ENCODE measurements around the gene SOX6.
A peak's percentile ranks its signal among the peaks of the same experiment; 100 is the strongest.

Gene SOX6

DNA sequence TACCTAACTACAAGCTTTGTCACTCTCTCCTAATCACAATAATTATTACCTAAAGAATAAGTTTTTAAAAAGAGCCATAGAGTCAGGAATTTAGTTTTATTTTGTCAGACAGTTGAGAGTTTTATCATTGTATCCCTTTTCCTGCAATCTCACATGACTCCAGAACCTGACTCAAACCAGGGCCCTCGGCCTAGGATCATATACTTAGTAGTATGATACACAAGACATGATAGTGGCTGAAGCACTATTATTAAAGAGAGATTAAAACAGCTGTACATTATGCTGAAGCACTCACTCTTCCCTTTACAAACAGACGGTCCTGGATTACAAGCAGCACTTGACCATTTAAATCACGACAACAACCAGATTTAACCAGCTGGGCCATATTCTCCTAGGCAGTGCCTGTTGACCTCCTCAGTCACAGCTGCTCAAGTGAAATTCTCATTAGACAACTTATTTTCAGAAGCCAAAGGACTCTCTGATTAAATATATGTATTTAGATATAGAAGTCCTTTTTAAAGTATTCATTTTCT is 44.0 kb downstream of the SOX6 start:
- DNase-seq = no peak

DNA sequence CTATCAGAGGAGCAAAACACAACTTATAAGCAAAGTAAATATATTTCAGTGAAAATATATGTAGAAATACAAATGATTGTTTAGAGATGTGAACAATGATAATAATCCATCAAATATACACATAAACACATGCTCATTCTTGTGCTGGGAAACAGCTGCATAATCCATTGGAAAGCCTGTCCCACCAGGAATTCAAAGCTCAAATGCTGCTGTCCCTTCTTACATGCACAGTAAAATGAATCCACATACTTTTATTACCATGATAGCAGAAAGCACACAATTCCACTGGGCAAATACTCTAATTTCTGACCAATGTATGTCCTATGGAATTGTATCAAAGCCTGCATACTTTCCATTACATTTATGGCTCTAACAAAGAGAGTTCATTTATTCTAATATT is 44.5 kb downstream of the SOX6 start:
- DNase-seq = no peak

DNA sequence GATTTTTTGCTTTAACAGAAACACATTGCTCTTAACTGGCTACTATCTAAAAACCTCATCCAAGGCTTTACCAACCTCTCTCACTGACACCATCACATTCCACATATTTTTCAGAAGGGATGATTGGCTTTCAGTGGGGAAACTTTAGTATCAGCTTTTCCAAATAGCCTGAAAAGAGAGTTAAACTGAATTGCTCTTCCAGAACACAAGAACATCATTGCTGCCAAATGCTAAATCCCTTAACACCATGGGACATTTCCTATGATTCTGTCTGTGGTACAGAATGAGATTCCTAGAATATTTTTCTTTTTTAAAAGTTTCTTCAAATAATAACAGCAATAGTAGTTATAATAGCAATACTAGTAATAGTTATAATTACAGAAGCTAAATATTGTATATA is 45.4 kb downstream of the SOX6 start:
- peak; percentile 16 for DNase-seq

DNA sequence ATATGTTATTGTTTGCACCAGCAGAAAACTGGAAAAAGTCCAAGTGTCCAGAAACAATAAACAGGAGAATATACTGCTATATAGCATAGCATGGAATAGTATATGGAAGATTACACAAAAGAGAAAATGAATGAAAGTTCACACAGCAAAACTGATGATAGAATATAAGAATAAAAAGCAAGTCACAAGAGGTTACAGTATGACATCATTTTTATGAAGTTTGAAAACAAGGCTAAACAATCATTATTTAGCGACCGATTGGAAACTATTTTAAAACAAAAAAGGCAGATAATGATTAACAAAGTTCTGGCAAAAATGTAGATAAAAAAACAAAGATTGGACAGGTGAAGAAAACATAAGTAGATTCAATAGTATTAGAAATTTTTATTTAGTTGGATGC is 47.1 kb downstream of the SOX6 start:
- DNase-seq = no peak

DNA sequence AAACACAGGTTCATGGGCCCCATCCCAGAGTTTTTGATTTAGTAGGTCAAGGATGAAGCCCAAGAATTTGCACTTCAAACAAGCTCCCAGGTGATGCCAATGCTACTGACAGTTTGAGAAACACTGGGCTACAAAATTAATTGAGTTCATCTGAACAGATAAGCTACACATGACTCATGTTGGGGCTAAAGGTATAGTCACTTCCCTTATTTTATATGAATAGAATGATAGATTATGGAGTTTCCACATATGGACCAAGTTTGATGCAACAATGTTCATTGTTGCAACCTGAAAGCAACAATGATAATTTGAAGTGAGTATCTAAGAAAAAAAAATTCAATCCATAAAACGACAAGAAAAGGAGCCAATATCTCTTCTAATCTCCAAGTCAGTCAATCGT is 54.9 kb downstream of the SOX6 start:
- DNase-seq = no peak

DNA sequence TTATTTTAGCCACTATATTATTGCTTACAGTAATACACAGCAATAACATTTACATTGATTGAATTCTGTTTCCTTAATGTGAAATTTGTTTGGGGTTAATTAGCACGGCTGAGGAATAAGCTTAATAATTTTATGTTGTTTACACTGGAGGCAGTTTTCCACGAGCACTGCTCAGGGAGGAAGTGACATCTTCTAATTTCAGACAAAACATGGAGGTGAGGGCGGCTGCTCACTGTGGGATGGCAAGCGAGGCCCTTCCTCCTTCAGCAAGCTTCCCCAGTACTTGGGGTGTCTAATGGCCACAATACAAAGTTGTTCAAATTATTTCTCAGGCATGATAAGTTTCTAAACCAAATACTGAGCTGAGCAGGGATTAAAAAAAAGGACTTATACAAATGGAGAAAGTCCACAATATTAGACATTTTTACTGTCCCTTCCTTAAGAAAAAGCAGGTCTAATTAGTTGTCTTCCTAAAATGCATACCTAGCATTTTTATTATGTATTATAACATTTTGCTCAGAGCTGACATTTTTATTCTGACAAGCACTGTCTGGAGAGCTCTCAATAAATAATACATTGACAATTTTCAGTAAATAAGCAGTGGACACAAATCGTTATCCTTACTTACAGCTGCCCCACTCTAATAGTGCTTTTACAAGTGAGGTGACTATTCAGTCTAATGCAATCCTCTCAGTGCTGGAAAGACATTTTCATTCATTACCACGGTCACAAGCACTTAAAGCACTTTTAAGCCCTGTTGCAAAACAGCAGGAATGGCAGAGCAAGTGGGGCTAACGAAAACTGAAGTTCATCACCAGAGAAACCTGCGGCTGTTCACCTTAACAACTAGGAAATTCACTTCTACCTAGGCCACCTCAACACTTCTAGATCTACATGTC is 56.2 kb downstream of the SOX6 start:
- DNase-seq = no peak

DNA sequence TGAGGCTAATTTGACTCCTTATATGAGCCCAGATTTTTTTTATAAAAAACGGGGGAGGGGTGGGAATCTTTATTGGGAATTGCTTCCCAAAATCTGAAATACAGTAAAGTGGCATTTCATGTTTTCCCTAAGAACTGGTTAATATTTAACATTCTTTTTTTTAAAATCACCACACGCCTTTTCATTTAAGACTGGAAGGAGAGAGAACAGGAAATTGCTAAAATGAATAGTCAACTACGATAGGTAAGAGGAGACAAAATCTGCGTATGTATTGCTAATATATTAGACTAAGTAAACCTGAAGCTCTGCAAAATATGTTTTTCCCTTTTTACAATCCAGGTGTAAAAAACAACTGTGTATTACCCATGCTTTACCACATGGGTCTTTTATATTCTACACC is 57.0 kb downstream of the SOX6 start:
- DNase-seq = no peak

DNA sequence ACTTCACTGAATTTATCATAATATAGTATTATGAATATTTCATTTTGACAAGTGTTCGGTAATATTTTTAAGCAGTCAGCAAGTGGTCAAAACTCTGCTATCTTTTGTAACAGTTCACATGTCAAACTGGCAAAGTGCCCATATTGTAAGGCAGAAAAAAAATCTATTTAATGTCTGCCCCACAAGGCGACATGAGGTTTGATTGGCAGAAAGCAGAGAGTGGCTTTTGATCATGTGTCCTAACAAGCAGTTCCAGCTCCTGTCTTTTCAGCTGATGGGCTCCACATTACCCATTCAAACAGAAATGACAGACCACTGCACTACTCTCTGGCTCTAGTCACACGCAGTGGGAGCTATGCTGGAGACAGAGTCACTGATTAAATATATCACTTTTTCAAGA is 59.0 kb downstream of the SOX6 start:
- no peak for DNase-seq

DNA sequence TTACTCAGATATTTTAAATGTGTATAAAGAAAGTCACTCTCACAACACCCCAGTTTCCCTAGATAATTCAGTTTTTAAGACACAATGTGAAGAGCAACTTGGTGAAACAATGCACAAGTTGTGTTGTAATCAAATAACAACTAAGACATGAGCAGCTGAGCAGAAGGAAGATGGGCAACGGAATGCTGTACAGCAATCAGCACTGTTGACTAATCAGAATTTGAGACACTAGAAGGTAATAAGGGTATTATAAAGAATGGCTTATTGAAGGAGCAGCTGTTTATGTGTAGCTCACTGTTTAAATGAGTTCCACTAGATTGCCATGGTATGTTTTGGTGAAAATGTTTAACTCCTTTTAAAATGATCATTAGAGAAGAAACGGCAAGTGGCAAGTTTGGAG is 60.1 kb downstream of the SOX6 start:
- no peak for DNase-seq

DNA sequence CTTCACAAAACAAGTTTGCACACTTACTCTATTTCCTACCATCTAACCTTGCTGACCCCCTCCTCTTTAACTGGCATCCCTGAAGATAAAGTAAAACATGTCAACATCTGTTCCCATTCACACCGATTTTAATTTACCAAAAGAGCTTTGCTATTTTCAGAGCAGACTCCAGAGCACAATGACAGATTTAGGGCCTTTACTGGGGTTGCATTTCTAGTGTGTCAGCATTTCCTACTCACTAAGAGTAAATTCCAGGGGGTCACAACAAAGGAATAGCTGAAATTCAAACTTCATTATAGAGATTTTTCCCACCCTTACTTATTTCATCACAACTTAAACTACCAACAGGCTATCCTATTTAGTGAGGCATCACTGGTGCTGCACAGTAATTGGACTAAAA is 60.8 kb downstream of the SOX6 start:
- peak; percentile 2 for DNase-seq

DNA sequence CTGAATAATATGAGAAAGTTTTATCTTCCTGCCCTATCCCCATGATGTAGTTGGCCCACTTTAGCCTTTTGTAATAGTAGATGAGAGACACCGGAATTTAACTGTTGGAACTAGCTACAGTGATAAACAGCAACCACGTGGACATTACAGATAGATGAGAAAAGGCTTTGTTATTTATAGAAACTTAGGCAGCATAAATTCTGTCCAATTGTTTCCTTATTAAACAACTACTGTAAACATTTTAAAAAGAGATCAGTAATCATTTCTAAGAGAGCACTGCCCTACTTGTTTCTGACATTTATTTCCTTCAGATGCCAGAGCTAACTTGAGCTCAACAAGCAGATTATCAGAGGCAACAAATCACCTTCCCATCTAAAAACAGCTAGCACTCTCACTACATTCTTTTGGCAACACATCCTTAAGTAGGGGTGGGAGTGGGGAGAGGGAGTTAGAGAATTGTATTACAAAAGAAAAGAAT is 63.1 kb downstream of the SOX6 start:
- peak; percentile 34 for DNase-seq

DNA sequence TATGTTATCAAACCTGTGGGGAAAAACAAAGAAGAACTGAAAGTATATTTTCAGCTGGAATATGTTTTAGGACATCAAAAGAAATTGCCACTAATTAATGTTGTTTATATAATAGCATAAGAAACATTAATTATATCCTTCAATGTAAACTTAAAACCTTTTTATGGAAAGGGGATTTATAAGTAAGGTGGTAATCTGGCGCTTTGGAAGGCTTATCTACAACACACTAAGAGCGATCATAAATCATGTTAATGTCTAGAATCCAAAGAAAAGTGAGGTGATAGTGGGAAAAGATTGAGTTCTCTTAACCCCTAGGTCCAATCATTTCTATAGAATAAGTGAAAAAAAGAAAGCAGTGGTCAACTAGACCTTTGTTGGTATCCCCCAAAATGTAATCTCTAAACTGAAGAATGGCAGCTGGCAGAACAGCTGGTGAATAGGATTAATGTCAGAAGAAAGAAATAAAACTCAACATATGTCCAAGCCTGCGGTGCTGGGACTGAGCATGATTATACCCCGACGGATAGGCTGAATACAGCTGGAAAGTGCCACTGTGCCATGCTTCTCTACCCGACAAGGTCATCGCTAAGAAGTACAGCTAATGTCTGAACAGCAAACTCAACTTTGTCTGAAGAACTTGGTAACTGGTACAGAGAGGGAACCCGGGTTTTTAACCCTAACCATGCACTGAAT is 64.0 kb downstream of the SOX6 start:
- DNase-seq = no peak

DNA sequence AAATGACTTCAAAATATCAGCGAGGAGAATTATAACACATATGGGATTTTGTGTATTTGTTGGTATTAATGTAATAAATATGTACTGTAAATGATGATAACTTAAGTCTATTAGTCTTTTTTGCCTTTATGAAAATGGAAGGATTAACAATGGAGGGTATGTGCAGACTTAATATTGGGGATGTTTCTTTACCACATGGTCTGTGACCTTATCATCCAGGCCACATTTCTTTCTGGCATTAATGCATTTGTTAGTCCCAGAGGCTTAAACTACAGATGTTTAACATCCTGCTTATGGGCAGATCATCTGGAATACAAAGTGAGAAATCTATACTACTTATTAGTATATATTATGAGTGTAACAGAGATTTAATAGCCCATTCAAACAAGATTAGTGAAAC is 64.6 kb downstream of the SOX6 start:
- DNase-seq = no peak

DNA sequence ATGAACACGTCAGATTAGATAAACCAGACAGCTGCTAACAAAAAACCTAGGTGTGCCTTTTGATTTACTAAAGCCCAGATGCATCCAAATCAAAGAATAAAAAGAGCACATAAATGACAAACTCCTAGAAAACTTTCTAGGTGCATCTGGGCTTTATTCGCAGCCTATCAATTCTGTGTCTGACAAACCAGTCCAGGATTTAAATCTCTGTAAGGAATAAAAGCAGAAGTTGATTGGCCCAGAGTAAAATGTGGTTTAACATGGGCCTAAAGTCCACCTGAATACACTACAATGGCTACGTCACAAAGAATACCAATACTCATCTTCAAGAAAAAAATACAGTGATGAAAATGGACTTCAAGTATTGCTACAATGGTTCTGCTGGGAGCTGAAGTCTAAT is 66.8 kb downstream of the SOX6 start:
- DNase-seq = no peak

DNA sequence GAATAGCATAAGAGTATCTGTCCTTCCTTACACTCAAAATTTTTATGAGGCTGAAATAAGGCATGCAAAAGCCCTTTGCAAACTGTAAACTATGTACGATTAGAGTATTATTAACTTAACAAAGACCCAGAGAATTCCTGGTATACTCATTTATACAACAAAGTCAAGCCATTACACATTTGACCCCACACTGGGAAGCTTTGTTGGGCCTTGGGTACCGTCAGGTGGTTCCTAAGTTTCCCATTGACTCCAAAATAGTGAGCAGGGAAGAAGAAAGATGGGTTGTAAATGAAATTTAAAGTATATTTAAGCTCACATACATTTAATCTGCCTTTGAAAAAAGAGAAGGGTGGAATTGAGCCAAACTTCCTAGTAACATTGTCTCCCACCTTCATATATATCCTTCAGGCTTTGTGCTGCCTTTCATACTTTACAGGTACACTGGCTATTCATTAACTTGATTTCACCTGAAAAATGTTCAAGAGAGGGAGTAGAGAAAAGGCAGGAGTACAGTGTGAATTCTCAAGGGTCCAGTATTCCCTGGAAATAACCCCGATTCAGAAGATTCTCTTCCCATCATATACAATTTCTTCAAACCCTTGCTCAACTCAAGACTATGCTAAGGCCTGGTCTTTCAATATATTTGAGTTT is 68.6 kb downstream of the SOX6 start:
- DNase-seq = no peak

DNA sequence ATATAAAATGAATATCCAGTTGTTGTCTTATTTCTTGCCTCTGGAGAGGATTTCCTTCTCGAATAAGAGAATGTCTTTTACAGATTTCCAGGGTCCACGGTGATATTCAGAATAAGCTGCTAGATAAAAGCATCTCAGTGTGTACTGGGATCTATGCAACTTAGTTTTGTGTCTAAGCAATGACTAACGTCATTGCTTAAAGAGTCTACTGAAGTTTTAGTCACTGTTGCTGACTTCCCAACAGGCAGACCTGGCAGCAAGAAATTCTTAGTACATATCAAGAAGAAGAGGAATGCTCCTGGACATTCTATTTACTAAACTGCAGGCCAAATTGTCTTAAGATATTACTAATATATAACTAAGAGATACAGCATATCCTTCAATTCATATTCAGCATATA is 70.3 kb downstream of the SOX6 start:
- DNase-seq = no peak

DNA sequence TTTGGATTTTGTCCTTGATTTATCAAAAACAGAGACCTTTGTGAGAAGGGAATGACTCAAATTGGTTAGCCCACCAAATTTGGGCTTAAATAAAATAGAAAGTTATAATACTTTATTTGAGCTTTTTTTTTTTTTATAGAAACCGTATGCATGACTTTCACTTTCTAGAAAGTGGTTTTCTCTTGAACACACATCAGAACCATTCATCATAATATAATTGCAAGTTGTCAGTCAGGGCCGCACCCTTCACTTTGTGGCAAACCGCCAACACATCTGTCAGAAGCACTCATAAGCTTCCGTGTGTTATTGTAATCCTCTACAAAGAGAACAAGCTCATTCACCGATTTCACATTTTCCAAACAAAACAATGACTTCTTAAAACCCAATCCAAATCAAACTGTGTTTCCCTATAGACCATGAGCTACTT is 76.1 kb downstream of the SOX6 start:
- DNase-seq = peak; percentile 7

DNA sequence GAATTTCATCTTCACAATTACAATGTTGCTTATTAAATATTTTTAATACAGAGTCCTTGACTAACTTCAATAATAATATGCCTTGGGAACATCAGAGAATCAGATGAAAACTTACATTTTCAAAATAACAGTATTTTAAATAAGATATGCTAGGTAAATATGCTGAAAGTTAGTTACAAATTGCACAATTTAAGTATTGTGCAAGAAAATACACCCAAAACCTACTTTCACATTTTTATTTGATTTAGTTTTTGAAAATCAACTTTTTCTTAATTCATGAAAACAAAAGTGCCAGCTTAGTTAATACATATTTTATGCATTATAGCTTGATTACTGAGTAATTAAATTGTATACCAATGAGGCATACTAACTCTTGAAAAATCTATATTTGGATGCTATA is 76.8 kb downstream of the SOX6 start:
- DNase-seq = no peak

DNA sequence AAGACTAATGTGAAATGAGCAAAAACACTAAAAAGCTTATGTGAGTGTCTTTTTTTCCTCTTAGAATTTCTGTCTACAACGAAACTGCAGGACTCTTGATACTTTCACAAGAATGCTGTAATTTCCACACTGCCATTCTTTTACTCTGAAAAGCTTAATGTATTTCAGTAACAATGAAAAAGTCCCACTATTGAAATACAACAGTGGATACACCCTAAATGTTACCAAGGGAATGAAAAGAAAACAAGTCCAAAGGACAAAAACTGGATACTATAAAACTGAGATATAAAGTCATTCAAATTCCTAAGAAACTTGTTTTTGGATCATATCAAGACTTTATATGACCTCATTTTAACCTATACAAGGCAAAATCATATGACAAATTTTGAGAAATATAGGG is 77.4 kb downstream of the SOX6 start:
- DNase-seq = no peak

DNA sequence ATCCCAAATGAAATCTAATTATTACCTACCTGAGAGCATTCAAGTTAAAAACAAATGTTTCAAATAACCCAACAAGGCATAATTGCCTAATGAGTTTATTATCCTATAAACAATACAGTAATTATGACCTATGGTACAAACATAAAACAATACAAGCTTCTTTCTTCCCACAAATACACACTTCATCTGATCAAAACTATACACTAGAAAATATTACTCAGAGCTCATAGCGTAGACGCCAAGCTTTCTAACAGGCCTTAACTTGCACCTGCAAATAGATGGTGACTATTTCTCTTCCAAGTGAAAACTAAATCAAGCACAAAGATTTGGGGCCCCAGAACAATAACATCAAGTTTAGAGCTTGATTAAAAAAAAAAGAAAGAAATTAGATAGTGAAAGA is 78.1 kb downstream of the SOX6 start:
- no peak for DNase-seq

DNA sequence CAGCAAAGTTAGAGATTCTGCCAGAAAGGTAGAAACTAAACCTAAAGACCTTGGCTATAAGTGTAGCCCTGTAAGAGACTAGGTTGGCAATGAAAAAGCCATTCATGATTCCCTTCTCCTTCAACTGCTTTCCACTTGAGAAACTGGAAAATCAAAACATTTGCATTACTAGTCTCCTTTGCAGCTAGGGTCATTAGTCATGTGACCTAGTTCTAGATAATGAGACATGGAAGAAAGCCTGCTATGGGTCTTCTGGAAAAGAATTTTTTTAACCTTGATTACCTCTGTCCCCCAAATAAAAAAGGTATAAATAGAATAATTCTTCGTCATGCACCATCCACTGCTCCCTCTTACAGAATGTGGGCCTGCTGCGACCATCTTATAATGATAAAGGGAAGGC is 80.1 kb downstream of the SOX6 start:
- DNase-seq = no peak

DNA sequence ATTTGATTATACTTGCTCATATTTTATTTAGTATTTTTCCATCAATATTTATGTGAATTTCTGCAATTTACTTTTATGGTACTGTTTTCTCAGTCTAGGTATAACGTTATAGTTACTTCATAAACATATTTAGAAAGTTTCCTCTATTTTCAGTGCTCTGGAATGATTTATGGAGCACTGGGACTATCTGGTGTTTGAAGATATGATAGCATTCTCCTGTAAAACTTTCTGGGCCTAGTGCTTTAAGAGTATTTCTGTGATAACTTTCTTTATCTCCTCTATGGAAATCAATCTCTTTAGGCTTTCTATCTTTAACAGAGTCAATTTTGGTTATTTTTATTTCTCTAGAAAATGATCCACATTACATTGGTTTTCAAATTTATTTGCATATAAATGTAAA is 85.1 kb downstream of the SOX6 start:
- no peak for DNase-seq

DNA sequence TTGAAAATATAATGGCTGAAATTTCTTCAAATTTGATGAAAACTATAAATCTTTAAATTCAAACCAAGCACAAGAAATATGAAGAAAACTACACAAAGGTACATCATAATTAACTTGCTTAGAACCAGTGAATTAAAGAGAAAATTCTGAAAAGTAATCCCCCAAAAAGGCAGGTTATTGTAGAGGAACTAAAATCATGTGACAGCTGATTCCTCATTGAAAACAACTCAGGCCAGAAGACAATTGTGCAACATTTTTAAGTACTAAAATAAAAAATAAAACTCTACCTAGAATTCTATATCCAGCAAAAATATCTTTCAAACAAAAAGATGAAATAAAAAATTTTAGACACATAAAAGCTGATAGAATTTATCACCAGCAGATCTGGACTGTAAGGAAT is 90.3 kb downstream of the SOX6 start:
- DNase-seq = no peak

DNA sequence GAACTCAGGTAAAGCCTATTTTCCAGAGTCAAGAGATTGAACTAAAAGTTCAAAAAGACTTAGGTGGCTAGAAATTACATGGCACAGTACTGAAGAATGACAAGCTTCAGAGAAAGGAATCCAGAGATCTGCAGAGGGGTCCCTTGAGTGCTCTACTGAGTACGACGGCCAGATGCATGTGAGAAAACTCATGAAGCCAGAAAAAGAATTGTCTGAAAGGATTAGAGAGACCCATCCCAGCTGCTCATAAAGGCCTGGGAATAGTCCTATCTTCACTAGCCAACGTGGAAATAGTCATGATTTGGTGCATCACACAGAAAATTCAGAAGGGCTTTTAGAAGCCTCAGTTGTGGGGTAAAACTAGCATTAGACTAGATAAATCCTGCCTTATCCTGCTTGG is 91.3 kb downstream of the SOX6 start:
- DNase-seq = no peak
